SKM-1 treated with dmso at 0.1 percent for 144 hours (cell line): ENCODE data around the gene MTARC1.
A peak's percentile ranks its signal among the peaks of the same experiment; 100 is the strongest.

Experiments used
- DNase-seq: peaks from one replicate; lab custom pipeline; 2025; ENCODE audit not compliant: unreplicated experiment; lab: John Stamatoyannopoulos, UW

Gene MTARC1

GRCh38 chr1:220786337-220787068 lies at the start of gene MTARC1:
Gene MTARC1, plus strand, starts transcription at chr1:220786913. Its CDS starts 32 bp downstream, at chr1:220786945.
- peak; percentile 84 for DNase-seq

- DNase-seq: no peak
These were observed 45.4 kb upstream of the MTARC1 start for GRCh38 chr1:220741349-220741748.

GRCh38 chr1:220741825-220742224 lies 44.9 kb upstream of the MTARC1 start:
- no peak for DNase-seq

GRCh38 chr1:220742520-220742919 lies 44.2 kb upstream of the MTARC1 start:
- DNase-seq: no peak

- no peak for DNase-seq
These were observed 39.9 kb upstream of the MTARC1 start for GRCh38 chr1:220746851-220747250.

GRCh38 chr1:220747437-220748088 lies 39.1 kb upstream of the MTARC1 start:
- DNase-seq: no peak

- no peak for DNase-seq
These were observed 38.4 kb upstream of the MTARC1 start, which contains the start of gene MTARC2 for GRCh38 chr1:220748089-220748934. Gene MTARC2, plus strand, starts transcription at chr1:220748322. Its CDS starts 210 bp downstream, at chr1:220748532.

- DNase-seq: no peak
These were observed 37.8 kb upstream of the MTARC1 start for GRCh38 chr1:220748936-220749335.

- DNase-seq: no peak
These were observed 36.6 kb upstream of the MTARC1 start for GRCh38 chr1:220750131-220750515.

- no peak for DNase-seq
These were observed 35.6 kb upstream of the MTARC1 start for GRCh38 chr1:220751111-220751510.

GRCh38 chr1:220754212-220754917 lies 32.3 kb upstream of the MTARC1 start:
- no peak for DNase-seq

GRCh38 chr1:220754918-220755295 lies 31.8 kb upstream of the MTARC1 start:
- DNase-seq: no peak

GRCh38 chr1:220755309-220755708 lies 31.4 kb upstream of the MTARC1 start:
- no peak for DNase-seq

GRCh38 chr1:220757441-220757840 lies 29.3 kb upstream of the MTARC1 start:
- no peak for DNase-seq

- no peak for DNase-seq
These were observed 27.6 kb upstream of the MTARC1 start for GRCh38 chr1:220759147-220759546.

GRCh38 chr1:220761688-220762427 lies 24.9 kb upstream of the MTARC1 start:
- no peak for DNase-seq

GRCh38 chr1:220764757-220765156 lies 22.0 kb upstream of the MTARC1 start:
- no peak for DNase-seq

GRCh38 chr1:220767312-220768125 lies 19.2 kb upstream of the MTARC1 start:
- DNase-seq: no peak

- DNase-seq: peak; percentile 86
These were observed 18.5 kb upstream of the MTARC1 start for GRCh38 chr1:220768126-220768601.
